A549 (cell line): ENCODE data around the gene PRIMA1. TPM values are rescaled to one million over a fixed set of nuclear protein-coding genes. Genes with fewer than 3 reads are reported as not detected.

Experiments
- ATAC-seq, 2 experiments: fragments of 200-7000 bp in 1 of 2; fragments of >200 bp in 1 of 2; cut with Nextera tagmentation in 1 of 2; cut with Tn5 transposase in 1 of 2; 3 replicates each; pipeline versions ENCODE4 v1.8.0 to v1.9.1; 2018 to 2020; ENCODE audit warnings: mild to moderate bottlenecking in 1 of 2, moderate library complexity in 1 of 2
- CTCF ChIA-PET: fragments of 300-600 bp; sonication (Branson Sonifier 250); formaldehyde crosslinking; extraction: SDS; loops from one replicate; lab custom pipeline; 2021; ENCODE audit warnings: antibody characterized with exemption, inconsistent platforms; lab: Yijun Ruan, JAX
- POLR2A ChIA-PET: fragments of 350-600 bp; formaldehyde crosslinking; extraction: SDS; loops from one replicate; lab custom pipeline; 2021; ENCODE audit warnings: antibody characterized with exemption, inconsistent platforms; lab: Yijun Ruan, JAX
- DNase-seq, 2 experiments: peaks; one replicate each; pipeline versions ENCODE4 v3.0.0 to v3.0.0-alpha.2; 2011 to 2016; ENCODE audit warnings: low read depth in 1 of 2, low spot score in 1 of 2
- FAIRE-seq: peaks from 2 replicates; lab custom pipeline; 2011; peaks lifted over from hg19 to GRCh38; lab: Jason Lieb, UNC
- H3K27ac ChIP-seq, 2 experiments: fragments of >200 bp; sonication (Bioruptor Twin); formaldehyde crosslinking; 3 replicates each; pipeline ENCODE4 v1.5.1; 2016 to 2017
- H3K4me1 ChIP-seq: fragments of >200 bp; sonication (Bioruptor Twin); formaldehyde crosslinking; 3 replicates; pipeline ENCODE4 v1.6.1; 2016
- H3K4me2 ChIP-seq: fragments of >200 bp; sonication (Bioruptor Twin); formaldehyde crosslinking; 3 replicates; pipeline ENCODE4 v1.6.1; 2016
- H3K4me3 ChIP-seq: fragments of >200 bp; sonication (Bioruptor Twin); formaldehyde crosslinking; 3 replicates; pipeline ENCODE4 v1.5.1; 2016
- H3K9me3 ChIP-seq: fragments of >200 bp; sonication (Bioruptor Twin); formaldehyde crosslinking; 3 replicates; pipeline ENCODE4 v1.6.1; 2016
- ATOH8 ChIP-seq: fragments of 250-450 bp; sonication (Bioruptor Pico); IDR thresholded peaks from 2 replicates; pipeline ENCODE4 v1.5.0; 2020; ENCODE audit warnings: low read depth, mild to moderate bottlenecking, moderate library complexity
- BHLHE40 ChIP-seq: IDR thresholded peaks from 2 replicates; pipeline ENCODE4 v1.6.1; 2012; ENCODE audit warnings: low read depth, low read length, inconsistent platforms
- CBX2 ChIP-seq: fragments of 200-600 bp; sonication (generic); IDR thresholded peaks from 2 replicates; pipeline ENCODE4 v1.6.1; 2016; ENCODE audit warnings: low read depth, mild to moderate bottlenecking, borderline replicate concordance
- CEBPB ChIP-seq, 2 experiments: fragments of >200 bp in 1 of 2; sonication (Bioruptor Twin) in 1 of 2; formaldehyde crosslinking in 1 of 2; IDR thresholded peaks; 2 replicates each; pipeline ENCODE4 v1.6.1; 2012 to 2016
- CHD2 ChIP-seq: fragments of 150-350 bp; IDR thresholded peaks from 2 replicates; pipeline ENCODE4 v1.6.1; 2014; ENCODE audit warnings: low read length; ENCODE audit not compliant: partially characterized antibody
- CHD4 ChIP-seq: fragments of 200-600 bp; sonication (generic); IDR thresholded peaks from 2 replicates; pipeline ENCODE4 v1.6.1; 2016; ENCODE audit warnings: antibody characterized with exemption, mild to moderate bottlenecking, borderline replicate concordance
- EHF ChIP-seq: fragments of 250-450 bp; sonication (Bioruptor Pico); IDR thresholded peaks from 2 replicates; pipeline ENCODE4 v1.5.0; 2020; ENCODE audit warnings: mild to moderate bottlenecking
- EHMT2 ChIP-seq: fragments of 200-600 bp; sonication (generic); IDR thresholded peaks from 2 replicates; pipeline ENCODE4 v1.6.1; 2016; ENCODE audit warnings: antibody characterized with exemption, low read depth, mild to moderate bottlenecking, moderate library complexity
- ESRRA ChIP-seq: fragments of 150-350 bp; IDR thresholded peaks from 2 replicates; pipeline ENCODE4 v1.6.1; 2014; ENCODE audit warnings: mild to moderate bottlenecking, low read length, borderline replicate concordance
- HDAC2 ChIP-seq: fragments of 200-600 bp; sonication (generic); IDR thresholded peaks from 2 replicates; pipeline ENCODE4 v1.6.1; 2016
- HEYL ChIP-seq: fragments of 250-450 bp; sonication (Bioruptor Pico); IDR thresholded peaks from 2 replicates; pipeline ENCODE4 v1.8.0; 2021; ENCODE audit warnings: mild to moderate bottlenecking, moderate library complexity
- JUN ChIP-seq, 2 experiments: fragments of >200 bp; sonication (Bioruptor Twin); formaldehyde crosslinking; IDR thresholded peaks; 2 replicates in 1 of 2; 3 replicates in 1 of 2; pipeline ENCODE4 v1.6.1; 2016 to 2017
- JUNB ChIP-seq: fragments of >200 bp; sonication (Bioruptor Twin); formaldehyde crosslinking; IDR thresholded peaks from 2 replicates; pipeline ENCODE4 v1.6.1; 2016
- MAX ChIP-seq: IDR thresholded peaks from 2 replicates; pipeline ENCODE4 v1.6.1; 2012
- PHF8 ChIP-seq: fragments of 200-600 bp; sonication (generic); IDR thresholded peaks from 2 replicates; pipeline ENCODE4 v1.6.1; 2016; ENCODE audit warnings: low read depth, mild to moderate bottlenecking, antibody characterized with exemption, moderate library complexity, borderline replicate concordance
- POLR2AphosphoS2 ChIP-seq: conservative IDR thresholded peaks from 2 replicates; pipeline ENCODE4 v1.6.1; 2012; ENCODE audit warnings: low read length, improper control_type of control experiment, inconsistent platforms
- REST ChIP-seq: fragments of 200-600 bp; sonication (generic); IDR thresholded peaks from 2 replicates; pipeline ENCODE4 v1.6.1; 2016; ENCODE audit warnings: antibody characterized with exemption, mild to moderate bottlenecking, moderate library complexity
- RNF2 ChIP-seq: fragments of 200-600 bp; sonication (generic); IDR thresholded peaks from 2 replicates; pipeline ENCODE4 v1.6.1; 2016; ENCODE audit warnings: low read depth, mild to moderate bottlenecking, antibody characterized with exemption, moderate library complexity, borderline replicate concordance
- USF2 ChIP-seq: fragments of 450-650 bp; IDR thresholded peaks from 2 replicates; pipeline ENCODE4 v1.6.1; 2014; ENCODE audit warnings: antibody characterized with exemption
- ZSCAN20 ChIP-seq: fragments of 250-450 bp; sonication (Bioruptor Pico); IDR thresholded peaks from 2 replicates; pipeline ENCODE4 v1.8.0; 2022; ENCODE audit warnings: mild to moderate bottlenecking, moderate library complexity
- WGBS: methylation state at CpG from one replicate; pipeline ENCODE4 v1.1.6; 2017; ENCODE audit errors: missing lambda C conversion rate; 5-methylcytosine and 5-hydroxymethylcytosine counted together
- polyA plus RNA-seq, 4 experiments: library from polyadenylated mRNA; depleted of rRNA in 3 of 4; stranded (reverse); fragments of >200 nt; fragmentation: RNase III in 1 of 4; extraction: RNeasy Plus Mini Kit Qiagen cat#74134 plus additional on column Dnase treatment in 1 of 4; gene quantifications; 2 replicates in 3 of 4; 3 replicates in 1 of 4; pipeline ENCODE4 v1.2.3, GENCODE V29; 2011 to 2017
- TF ChIP-seq, protein P1 (sequence below): fragments of 250-450 bp; sonication (Bioruptor Pico); IDR thresholded peaks from 2 replicates; pipeline ENCODE4 v1.5.0; 2021; ENCODE audit warnings: mild to moderate bottlenecking, moderate library complexity, borderline replicate concordance
- TF ChIP-seq, protein P2 (sequence below): fragments of >200 bp; sonication (Bioruptor Twin); formaldehyde crosslinking; IDR thresholded peaks from 3 replicates; pipeline ENCODE4 v1.6.1; 2016
- TF ChIP-seq, protein P3 (sequence below): fragments of >200 bp; sonication (Bioruptor Twin); formaldehyde crosslinking; IDR thresholded peaks from 2 replicates; pipeline ENCODE4 v1.6.1; 2016

PRIMA1 gene
- polyA plus RNA-seq, 2 of the 4 experiments (the other 2 are of a cell fraction): 0.14 to 0.17 TPM

GRCh38 chr14:93702946-93703345, 85.3 kb downstream of the PRIMA1 start:
- CTCF ChIA-PET: interaction anchor here (1.1 kb wide), 1 partner anchor 23 kb away, joined by 3 read pairs; no protein-coding TSS in a partner anchor

GRCh38 chr14:93701562-93701961, 86.7 kb downstream of the PRIMA1 start:
- no peak overlapping the region for H3K4me3 ChIP-seq
- no peak for TF ChIP-seq ESRRA
- no peak for TF ChIP-seq EHMT2
- TF ChIP-seq, protein P1, sequence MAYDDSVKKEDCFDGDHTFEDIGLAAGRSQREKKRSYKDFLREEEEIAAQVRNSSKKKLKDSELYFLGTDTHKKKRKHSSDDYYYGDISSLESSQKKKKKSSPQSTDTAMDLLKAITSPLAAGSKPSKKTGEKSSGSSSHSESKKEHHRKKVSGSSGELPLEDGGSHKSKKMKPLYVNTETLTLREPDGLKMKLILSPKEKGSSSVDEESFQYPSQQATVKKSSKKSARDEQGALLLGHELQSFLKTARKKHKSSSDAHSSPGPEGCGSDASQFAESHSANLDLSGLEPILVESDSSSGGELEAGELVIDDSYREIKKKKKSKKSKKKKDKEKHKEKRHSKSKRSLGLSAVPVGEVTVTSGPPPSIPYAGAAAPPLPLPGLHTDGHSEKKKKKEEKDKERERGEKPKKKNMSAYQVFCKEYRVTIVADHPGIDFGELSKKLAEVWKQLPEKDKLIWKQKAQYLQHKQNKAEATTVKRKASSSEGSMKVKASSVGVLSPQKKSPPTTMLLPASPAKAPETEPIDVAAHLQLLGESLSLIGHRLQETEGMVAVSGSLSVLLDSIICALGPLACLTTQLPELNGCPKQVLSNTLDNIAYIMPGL: no peak
- TF ChIP-seq USF2: peak; percentile 62
- TF ChIP-seq CBX2: no peak
- POLR2A ChIA-PET: no interaction called here
- no peak for DNase-seq
- H3K27ac ChIP-seq: no peak overlapping the region
- no peak for ATAC-seq
- CTCF ChIA-PET: no interaction called here
- no peak overlapping the region for H3K4me2 ChIP-seq
- WGBS: 0% methylated on average over 2 of the region's 2 CpGs
- no peaks in the 10 kb centered on the region for H3K4me1 ChIP-seq
- FAIRE-seq: no peak
- peaks cover 8% of the 10 kb centered on the region; the same call in 1 of the 3 replicates for H3K9me3 ChIP-seq

More at GRCh38 chr14:93702946-93703345, 85.3 kb downstream of the PRIMA1 start:
- ATAC-seq (no peak), DNase-seq (no peak), FAIRE-seq (no peak)
- TF ChIP-seq HEYL (CRISPR knock-in tag) (no peak), CBX2 (no peak), REST (no peak), USF2 (peak; percentile 55), EHF (no peak), JUNB (no peak)
- Histone ChIP-seq H3K27ac (no peak overlapping the region), H3K4me3 (no peak overlapping the region), H3K4me1 (no peaks in the 10 kb centered on the region), H3K4me2 (no peak overlapping the region), H3K9me3 (peaks cover 3% of the 10 kb centered on the region; the same call in 1 of the 3 replicates)
- WGBS: 18% methylated on average over 6 of the region's 6 CpGs
- POLR2A ChIA-PET: no interaction called here

GRCh38 chr14:93700928-93701327, 87.4 kb downstream of the PRIMA1 start:
- Histone ChIP-seq H3K4me3 (no peak overlapping the region), H3K9me3 (peaks cover 8% of the 10 kb centered on the region; the same call in 1 of the 3 replicates), H3K4me1 (no peaks in the 10 kb centered on the region), H3K4me2 (no peak overlapping the region), H3K27ac (no peak overlapping the region)
- POLR2A ChIA-PET: no interaction called here
- ATAC-seq: no peak
- no peak for FAIRE-seq
- CTCF ChIA-PET: no interaction called here
- DNase-seq: no peak
- no peak for TF ChIP-seq HDAC2
- TF ChIP-seq ZSCAN20 (CRISPR knock-in tag): no peak
- TF ChIP-seq CHD4: no peak
- no peak for TF ChIP-seq USF2
- TF ChIP-seq CEBPB (IDR thresholded peaks at IDR 0.05): no peak
- TF ChIP-seq HEYL (CRISPR knock-in tag): no peak
- TF ChIP-seq, protein P2, sequence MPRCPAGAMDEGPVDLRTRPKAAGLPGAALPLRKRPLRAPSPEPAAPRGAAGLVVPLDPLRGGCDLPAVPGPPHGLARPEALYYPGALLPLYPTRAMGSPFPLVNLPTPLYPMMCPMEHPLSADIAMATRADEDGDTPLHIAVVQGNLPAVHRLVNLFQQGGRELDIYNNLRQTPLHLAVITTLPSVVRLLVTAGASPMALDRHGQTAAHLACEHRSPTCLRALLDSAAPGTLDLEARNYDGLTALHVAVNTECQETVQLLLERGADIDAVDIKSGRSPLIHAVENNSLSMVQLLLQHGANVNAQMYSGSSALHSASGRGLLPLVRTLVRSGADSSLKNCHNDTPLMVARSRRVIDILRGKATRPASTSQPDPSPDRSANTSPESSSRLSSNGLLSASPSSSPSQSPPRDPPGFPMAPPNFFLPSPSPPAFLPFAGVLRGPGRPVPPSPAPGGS: no peak
- TF ChIP-seq ATOH8 (CRISPR knock-in tag): no peak
- no peak for TF ChIP-seq JUN (IDR thresholded peaks at IDR 0.05)
- TF ChIP-seq MAX: no peak
- no peak for TF ChIP-seq PHF8
- TF ChIP-seq POLR2AphosphoS2: no peak
- TF ChIP-seq, protein P3, sequence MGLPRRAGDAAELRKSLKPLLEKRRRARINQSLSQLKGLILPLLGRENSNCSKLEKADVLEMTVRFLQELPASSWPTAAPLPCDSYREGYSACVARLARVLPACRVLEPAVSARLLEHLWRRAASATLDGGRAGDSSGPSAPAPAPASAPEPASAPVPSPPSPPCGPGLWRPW: no peak
- TF ChIP-seq CHD2: no peak
- no peak for TF ChIP-seq RNF2
- TF ChIP-seq BHLHE40: no peak
